Stimulated activated CD4-positive, alpha-beta T cell treated with anti-CD3 and anti-CD28 coated beads, TNF-alpha, amount 100 ng/mL, for 48 hours (primary cell): Measurements from ENCODE around the gene GNAI2.
"Not testable (repeated sequence)": the region's sequence is repeated elsewhere in the genome, so short reads cannot be mapped to it uniquely, and the experiment has no call there.

ENCODE experiments used
- DNase-seq, 3 donors: peaks; one replicate each; pipeline ENCODE4 v3.0.0-alpha.2; 2020; ENCODE audit warnings: low read depth in 3 of 3

The GNAI2 gene

GRCh38 chr3:50276762-50277101 lies 40.7 kb downstream of the GNAI2 start:
- DNase-seq, result no peak

DNA sequence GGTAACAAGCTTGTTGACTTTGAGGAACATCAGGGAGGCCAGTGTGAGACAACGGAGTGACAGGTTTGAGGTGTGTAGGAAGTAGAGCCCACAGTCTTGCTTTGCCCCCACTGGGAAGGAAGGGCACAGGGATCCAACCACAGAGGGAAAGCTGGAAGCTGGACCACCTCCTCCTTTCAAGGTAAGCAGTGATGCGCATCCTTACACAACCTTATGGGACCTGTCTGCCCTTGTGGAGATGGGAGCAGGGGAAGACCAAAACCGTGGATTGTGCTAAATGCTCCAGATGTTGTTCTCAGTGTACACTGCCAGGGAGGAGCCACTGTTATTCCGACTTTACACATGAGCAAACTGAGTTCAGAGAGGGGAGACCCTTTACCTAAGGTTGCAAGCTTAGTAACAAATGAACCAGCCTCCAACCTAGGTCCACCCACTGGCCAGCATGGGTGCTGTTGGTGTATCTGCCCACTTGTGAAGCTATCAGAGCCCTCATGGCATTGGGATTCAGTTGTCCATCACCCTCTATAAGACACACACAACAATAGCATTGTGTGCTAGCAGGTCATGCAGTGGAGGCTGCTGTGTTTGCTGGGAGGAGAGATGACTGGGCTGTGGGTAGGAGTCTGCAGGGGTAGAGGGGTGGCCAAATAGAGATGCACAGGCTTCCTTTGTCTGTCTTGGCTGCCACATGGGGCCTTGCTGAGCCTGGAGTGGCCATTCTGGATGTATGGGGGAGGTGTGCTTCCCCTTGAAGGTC lies 42.3 kb downstream of the GNAI2 start:
- no peak for DNase-seq

GRCh38 chr3:50278880-50279224 lies 42.8 kb downstream of the GNAI2 start, which contains the start of gene LSMEM2:
Gene LSMEM2 (plus strand): TSS chr3:50279087. CDS start chr3:50279114, 27 bp downstream.
- no peak for DNase-seq

DNA sequence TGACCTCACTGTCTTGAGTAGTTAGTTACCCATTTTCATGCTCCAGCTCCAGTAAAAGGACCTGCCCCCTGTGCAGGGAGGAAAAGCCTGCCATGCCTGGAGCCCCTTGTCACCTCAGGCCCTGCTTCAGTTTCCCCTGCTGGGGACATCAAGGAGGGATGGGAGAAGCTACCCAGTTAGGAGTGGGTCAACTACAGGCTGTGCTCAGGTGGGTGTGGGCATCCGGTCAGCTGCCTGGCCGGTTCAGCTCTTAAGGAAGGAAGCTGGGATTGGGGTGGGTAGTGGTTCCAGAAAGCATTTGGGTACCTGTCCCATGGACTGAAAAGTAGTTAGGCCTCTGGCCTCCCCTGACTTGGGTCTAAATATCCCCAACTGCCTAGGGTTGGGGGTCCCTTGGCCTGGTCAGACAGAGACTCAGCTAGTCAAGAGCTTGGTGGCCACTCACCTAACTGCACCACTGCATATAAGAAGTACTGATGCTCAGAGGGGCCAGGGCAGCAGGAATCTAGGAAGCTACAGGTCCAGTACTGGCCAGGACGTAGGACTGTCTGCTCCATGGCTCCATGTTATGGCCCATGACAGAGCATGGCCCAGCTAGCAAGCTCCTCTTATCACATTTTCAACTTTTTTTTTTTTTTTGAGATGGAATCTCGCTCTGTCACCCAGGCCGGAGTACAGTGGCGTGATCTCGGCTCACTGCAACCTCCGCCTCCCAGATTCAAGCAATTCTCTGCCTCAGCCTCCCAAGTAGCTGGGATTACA lies 43.4 kb downstream of the GNAI2 start:
- no peak for DNase-seq

DNA sequence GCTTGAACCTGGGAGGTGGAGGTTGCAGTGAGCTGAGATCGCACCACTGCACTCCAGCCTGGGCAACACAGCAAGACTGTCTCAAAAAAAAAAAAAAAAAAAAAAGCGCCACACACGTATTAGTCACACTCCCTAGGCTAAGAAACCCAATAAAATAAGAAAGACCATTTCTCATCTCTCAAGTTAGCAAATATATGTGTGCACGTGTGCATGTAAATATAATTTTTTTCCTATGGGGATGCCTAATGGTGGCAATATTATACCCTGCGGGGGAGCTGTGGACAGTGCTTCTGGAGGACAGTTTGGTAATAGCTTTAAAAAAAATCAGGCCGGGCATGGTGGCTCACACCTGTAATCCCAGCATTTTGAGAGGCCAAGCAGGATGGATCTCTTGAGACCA lies 48.1 kb downstream of the GNAI2 start:
- not testable (repeated sequence) for DNase-seq

DNA sequence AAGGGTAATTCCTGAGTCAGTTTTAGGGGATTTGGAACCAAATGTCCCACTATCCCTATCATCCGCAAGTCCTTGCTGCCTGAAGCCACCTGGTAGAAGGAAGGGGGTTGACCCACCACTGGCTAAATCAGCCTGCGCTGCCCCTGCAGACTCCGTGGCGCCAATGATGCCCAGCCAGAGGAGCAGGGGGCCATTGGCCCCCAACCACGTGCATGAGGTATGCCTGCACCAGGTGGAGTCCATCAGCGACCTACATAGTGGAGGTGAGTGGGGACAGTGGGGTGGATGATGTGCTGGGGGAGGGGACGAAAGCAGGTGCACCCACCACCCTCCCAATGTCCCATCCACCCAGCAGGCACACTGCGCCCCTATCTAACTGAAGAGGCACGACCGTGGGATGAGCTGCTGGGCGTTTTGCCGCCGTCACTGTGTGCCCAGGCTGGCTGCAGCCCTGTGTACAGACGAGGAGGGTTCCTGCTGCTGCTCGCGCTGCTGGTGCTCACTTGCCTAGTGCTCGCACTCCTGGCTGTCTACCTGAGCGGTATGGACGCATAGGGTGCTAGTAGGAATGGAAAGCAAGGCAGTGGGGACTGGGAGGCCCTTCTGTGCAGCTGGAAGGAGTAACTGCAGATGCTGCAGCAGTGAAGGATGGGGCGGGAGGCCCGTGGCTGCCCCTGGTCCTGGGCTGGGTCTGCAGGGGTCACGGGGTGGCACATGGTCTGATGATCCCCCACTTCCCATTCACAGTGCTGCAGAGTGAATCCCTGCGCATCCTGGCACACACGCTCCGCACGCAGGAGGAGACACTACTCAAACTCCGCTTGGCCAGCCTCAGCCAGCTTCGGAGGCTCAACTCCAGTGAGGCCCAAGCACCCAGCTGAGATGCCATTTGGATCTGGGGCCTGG lies 50.6 kb downstream of the GNAI2 start:
- DNase-seq, result no peak

GRCh38 chr3:50287262-50287661 lies 51.3 kb downstream of the GNAI2 start:
- no peak for DNase-seq

DNA sequence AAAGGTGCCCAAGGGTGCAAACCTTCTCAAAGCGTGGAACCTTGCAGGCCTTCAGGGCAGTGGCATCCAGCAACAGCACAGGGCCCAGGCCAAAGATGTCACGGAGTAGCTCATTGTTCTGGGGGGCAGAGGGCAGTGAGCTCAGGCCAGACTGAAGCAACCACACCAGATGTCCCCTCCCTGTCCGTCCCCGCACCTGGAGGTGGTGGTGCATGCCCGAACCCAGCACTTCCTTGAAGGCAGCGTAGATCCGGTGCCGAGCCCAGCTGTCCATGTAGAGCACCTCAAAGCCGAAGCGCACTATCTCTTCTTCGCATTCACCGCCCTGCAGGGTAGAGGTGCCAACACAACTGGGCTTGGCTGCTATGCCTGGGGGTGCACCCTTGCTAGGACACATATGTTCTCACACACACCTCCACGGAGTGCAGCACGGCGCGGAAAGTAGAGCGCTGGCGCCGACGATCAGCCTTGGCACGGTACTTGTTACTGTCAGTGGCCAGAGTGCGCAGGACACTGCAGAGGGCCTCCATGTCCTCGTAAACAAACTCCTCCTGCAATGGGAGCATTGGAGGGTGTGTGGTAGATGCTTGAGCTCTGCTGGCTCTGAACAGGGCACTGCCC lies 52.5 kb downstream of the GNAI2 start:
- DNase-seq, result no peak

DNA sequence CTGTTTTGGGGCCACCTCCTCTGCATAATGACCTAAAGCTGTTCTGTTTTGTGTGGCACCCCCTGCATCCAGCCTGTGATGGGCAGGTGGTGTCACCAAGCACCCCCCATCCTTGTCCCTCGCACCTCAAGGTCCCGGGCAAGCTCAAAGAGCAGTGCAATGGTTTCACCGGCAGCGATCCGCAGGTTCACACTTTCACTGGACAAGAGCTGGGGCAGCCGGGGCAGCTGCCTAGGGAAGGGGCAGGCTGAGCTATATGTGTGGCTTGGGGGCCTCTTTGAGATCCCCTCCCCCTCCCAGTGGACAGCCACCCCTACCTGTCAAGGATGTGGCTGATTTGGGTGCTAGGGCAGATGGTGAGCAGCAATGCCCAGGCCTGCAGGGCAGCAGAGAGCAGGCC lies 53.1 kb downstream of the GNAI2 start:
- DNase-seq, result no peak

GRCh38 chr3:50290161-50290641 lies 54.2 kb downstream of the GNAI2 start:
- DNase-seq, result no peak

- peak; percentile 90 to 94 (median 91) for DNase-seq
Measured at GRCh38 chr3:50292159-50293078, 56.4 kb downstream of the GNAI2 start, which contains the start of gene IFRD2. Gene IFRD2 (minus strand): TSS chr3:50292429. CDS start chr3:50292274, 155 bp downstream.

DNA sequence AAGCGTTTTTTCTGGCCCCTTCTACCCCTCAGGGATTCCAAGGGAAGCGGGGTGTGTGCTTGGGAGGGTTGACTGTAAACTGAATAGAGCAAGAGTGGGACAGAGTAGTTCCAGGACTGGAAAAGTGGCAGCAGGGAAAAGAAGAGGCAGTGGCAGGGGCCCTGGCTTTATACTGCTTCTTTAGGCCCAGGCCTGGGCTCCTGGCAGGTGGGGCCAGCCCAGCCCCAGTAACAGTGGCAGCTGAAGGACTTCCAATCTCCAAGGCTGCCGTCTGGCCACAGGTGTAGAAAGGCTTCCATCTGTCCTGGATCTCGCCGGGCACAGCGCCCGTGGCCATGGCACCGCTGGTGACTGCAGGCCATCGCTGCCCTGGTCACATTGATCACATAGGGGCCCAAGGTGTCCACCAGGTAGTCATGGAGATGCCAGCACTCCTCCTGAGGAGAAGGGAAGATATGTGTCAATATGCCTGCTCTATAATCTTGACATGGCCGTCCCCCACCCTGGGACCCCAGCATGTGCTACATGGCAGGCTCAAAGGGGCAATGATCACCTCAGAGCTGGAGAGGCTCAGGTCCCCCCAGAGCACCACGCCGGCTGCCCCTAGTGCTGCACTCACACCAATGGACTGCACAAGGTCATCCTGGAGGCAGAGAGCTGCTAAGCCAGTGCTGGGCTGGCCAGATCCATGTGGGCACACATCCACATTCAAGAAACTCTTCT lies 57.2 kb downstream of the GNAI2 start:
- DNase-seq, result no peak

GRCh38 chr3:50294089-50294488 lies 58.1 kb downstream of the GNAI2 start:
- no peak for DNase-seq

DNA sequence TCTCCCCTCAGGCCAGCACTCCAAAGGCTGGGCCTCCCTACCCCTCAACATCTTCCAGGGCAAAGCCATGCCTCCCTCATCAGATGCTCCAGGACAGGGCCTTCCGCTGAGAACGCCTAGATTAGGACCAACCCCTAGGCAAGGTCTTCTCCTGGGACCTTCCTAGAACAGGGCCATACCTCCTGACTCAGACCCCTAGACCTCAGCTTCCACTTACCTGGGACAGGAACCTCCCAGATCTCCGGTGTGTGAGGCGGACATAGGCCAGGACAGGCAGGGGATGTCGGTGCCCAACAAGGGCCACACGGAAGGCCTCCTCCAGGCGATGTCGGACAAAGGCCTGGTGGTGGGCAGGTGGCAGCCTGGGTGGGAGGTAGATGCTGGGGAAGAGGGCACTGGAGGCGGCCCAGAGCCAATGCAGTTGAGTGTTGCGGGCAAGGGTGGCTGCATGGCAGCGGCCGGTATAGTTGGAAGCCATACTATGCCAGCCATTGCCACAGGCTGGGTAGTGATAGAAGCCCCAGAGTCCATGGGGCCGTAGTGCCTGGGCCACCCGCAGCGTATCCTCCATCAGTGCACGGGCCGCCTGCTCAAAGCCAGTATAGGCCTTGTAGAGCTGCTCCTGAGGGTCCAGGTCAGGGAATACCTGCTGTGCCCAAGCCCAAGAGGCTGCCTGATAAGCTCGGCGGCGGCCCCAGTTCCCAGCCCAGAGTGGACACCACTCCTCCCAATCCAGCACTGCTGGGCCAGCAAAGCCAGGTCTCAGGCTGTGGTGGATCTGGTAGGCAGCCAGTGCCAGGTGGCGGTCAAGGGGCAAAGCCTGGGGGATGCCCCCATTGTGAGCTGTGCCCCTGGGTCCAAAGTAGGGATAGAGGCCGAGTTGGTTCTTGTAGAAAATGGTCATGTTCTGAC lies 58.7 kb downstream of the GNAI2 start:
- DNase-seq, result no peak

DNA sequence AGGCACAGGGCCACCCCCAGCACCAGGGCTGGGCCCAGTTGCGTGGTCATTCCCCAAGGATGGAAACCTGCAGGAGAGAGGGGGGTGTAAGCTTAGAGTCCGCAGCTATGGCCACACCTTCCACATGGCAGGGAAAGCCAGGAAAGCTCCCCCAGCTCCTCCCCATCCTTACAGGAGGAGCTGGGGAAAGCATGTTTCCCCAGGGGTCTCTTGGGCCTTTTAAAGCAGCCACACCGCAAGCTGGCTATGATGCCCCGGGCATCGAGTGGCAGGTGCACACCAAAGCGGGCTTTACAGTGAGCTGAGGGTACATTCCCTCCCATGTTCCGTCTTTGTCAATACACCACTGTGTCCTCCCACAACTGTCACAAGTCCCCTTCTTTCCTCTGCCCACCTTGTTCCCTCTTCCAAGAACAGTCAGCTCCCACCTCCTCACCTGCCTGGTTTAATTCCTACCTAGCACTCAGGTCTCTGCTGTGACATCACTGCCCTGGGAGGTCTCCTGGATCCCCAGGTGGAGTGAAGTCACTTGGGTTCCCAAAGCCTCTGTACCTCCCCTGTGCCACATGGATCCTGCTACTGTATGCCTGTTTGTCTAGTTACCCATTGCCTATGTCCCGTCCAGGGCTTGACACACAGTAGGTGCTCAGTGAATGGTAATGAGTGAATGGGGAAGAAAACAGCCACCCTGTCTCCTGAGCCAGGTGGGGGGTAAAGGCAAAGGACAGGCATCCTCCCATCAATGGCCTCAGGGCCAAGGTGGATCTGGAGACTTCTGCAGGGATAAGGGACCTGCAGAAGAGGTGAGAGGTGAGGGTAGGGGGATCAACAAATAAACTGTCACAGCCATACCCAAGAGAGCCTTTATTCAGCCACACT lies 59.8 kb downstream of the GNAI2 start:
- DNase-seq, result no peak

DNA sequence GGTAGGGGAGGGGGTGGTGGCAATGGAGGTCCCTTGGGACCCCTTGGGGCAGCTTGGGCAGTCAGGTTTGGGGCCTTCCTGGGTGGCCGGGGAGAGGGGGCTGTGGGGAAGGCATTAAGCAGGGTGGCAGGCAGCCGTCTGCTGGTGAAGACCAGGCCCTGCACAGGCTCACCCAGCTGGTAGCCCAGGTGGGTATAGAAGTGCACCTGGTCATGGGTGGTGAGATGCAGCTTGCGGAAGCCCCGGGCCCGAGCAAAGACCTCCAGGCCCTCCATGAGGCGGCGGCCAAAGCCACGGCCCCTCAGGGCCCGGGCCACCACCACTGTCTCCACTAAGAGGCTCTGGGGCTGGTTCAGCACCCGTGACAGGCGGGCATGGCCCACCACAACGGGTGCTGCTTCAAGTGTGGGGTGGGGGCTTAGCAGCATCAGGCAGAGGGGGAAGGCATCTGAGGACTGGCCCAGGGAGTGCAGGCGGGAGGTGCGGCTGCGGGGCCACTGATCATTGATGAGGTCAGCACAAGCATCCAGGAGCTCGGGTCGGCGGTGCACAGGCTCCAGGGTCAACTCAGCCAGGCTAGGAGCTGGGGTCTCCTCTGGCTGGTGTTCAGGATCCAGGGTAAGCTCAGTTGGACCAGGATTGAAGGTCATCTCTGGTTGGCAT lies 60.8 kb downstream of the GNAI2 start:
- no peak for DNase-seq

- DNase-seq, result no peak
Measured at GRCh38 chr3:50297384-50297775, 61.4 kb downstream of the GNAI2 start.
